Endothelial cell of umbilical vein (primary cell): ENCODE results near the gene SULF2.

Experiments used
- EZH2 ChIP-seq: IDR thresholded peaks from 2 replicates; pipeline ENCODE4 v1.6.1; 2012; ENCODE audit warnings: borderline replicate concordance, low read depth, mild to moderate bottlenecking, moderate library complexity, low read length, inconsistent platforms; ENCODE audit not compliant: severe bottlenecking
- FOS ChIP-seq: IDR thresholded peaks from 2 replicates; pipeline ENCODE4 v1.6.1; 2011; ENCODE audit warnings: mild to moderate bottlenecking, low read length, moderate library complexity, borderline replicate concordance; ENCODE audit not compliant: insufficient read depth
- GATA2 ChIP-seq: IDR thresholded peaks from 2 replicates; pipeline ENCODE4 v1.7.0; 2011; ENCODE audit warnings: low read depth, mild to moderate bottlenecking, moderate library complexity, mixed read lengths, low read length; ENCODE audit not compliant: insufficient read length, insufficient read depth
- JUN ChIP-seq: IDR thresholded peaks from 2 replicates; pipeline ENCODE4 v1.6.1; 2011; ENCODE audit warnings: borderline replicate concordance, low read depth; ENCODE audit not compliant: insufficient read length, insufficient read depth
- MYC ChIP-seq: IDR thresholded peaks from one replicate; pipeline ENCODE4 v1.6.1; 2011; ENCODE audit warnings: mild to moderate bottlenecking, low read depth, low read length
- POLR2A ChIP-seq: IDR thresholded peaks from 2 replicates; pipeline ENCODE4 v1.6.1; 2012; ENCODE audit warnings: low read depth, mild to moderate bottlenecking, control low read depth, low read length
- POLR2AphosphoS5 ChIP-seq: IDR thresholded peaks from 2 replicates; pipeline ENCODE4 v1.6.1; 2012; ENCODE audit warnings: low read depth, mild to moderate bottlenecking, control low read depth, low read length, moderate library complexity; ENCODE audit not compliant: insufficient read depth
- TF ChIP-seq, protein P1 (sequence below), 2 donors: IDR thresholded peaks; 1 replicate in 1 of 2; 2 replicates in 1 of 2; pipeline ENCODE4 v1.5.1; 2011; ENCODE audit warnings: low read length in 2 of 2, mild to moderate bottlenecking in 2 of 2, moderate library complexity in 2 of 2, control low read depth in 1 of 2, inconsistent platforms in 1 of 2, low read depth in 1 of 2; ENCODE audit not compliant: insufficient read depth in 1 of 2; ENCODE audit errors: extremely low read depth in 1 of 2
- TF ChIP-seq, protein P2 (sequence below): IDR thresholded peaks from 2 replicates; pipeline ENCODE4 v1.6.1; 2011; ENCODE audit not compliant: insufficient read depth, insufficient read length

DNA sequence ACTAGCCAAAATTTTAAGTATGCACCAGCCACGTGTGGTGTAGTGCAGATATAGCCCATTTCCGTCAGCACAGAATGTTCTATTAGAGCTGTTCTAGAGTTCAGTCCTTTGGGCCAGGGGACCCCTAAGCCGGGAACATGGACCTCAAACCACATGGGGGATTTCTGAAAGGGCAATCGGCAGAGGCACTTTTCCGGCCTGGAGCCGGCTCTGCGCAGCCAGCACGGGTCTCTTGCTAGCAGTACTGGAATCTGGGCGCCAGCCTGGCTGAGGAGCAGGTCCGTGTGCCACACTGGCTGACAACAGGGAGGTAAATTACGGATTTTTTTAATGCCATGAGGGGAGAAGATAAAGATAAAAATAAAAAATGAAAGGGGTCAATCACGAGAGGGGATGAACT lies 120.5 kb downstream of the SULF2 start:
- TF ChIP-seq, protein P1, sequence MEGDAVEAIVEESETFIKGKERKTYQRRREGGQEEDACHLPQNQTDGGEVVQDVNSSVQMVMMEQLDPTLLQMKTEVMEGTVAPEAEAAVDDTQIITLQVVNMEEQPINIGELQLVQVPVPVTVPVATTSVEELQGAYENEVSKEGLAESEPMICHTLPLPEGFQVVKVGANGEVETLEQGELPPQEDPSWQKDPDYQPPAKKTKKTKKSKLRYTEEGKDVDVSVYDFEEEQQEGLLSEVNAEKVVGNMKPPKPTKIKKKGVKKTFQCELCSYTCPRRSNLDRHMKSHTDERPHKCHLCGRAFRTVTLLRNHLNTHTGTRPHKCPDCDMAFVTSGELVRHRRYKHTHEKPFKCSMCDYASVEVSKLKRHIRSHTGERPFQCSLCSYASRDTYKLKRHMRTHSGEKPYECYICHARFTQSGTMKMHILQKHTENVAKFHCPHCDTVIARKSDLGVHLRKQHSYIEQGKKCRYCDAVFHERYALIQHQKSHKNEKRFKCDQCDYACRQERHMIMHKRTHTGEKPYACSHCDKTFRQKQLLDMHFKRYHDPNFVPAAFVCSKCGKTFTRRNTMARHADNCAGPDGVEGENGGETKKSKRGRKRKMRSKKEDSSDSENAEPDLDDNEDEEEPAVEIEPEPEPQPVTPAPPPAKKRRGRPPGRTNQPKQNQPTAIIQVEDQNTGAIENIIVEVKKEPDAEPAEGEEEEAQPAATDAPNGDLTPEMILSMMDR (IDR thresholded peaks at IDR 0.05; ENCODE audit: extremely low read depth in 1 of 2, insufficient read depth in 1 of 2, low read depth in 1 of 2, low read length in 2 of 2) = no peak
- TF ChIP-seq POLR2A (no peak), JUN (no peak), POLR2AphosphoS5 (no peak), EZH2 (no peak), MYC (no peak), GATA2 (no peak), FOS (no peak)
- TF ChIP-seq, protein P2, sequence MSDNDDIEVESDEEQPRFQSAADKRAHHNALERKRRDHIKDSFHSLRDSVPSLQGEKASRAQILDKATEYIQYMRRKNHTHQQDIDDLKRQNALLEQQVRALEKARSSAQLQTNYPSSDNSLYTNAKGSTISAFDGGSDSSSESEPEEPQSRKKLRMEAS = no peak
